Astrocyte of the spinal cord (primary cell): ENCODE data around the gene ISG15.

Experiments
- DNase-seq: peaks from one replicate; pipeline ENCODE4 v3.0.0; 2011; ENCODE audit warnings: low read depth, low spot score
- H3K4me3 ChIP-seq: 2 replicates; pipeline ENCODE4 v1.5.1; 2011; ENCODE audit warnings: low read depth, mild to moderate bottlenecking, low read length, moderate library complexity
- in situ Hi-C: cut with HindIII; loops from 2 replicates; pipeline ENCODE4 v1.10.0; 2017; ENCODE audit warnings: low sequenced_read_pairs
- TF ChIP-seq, protein P1 (sequence below): IDR thresholded peaks from 2 replicates; pipeline ENCODE4 v1.5.1; 2012; ENCODE audit warnings: low read depth, mild to moderate bottlenecking, low read length, inconsistent platforms

Gene ISG15

GRCh38 chr1:1058088-1058905 lies 45.0 kb downstream of the ISG15 start:
- no peak overlapping the region for H3K4me3 ChIP-seq
- in situ Hi-C loops, result no loop called here
- no peak for DNase-seq
- TF ChIP-seq, protein P1, sequence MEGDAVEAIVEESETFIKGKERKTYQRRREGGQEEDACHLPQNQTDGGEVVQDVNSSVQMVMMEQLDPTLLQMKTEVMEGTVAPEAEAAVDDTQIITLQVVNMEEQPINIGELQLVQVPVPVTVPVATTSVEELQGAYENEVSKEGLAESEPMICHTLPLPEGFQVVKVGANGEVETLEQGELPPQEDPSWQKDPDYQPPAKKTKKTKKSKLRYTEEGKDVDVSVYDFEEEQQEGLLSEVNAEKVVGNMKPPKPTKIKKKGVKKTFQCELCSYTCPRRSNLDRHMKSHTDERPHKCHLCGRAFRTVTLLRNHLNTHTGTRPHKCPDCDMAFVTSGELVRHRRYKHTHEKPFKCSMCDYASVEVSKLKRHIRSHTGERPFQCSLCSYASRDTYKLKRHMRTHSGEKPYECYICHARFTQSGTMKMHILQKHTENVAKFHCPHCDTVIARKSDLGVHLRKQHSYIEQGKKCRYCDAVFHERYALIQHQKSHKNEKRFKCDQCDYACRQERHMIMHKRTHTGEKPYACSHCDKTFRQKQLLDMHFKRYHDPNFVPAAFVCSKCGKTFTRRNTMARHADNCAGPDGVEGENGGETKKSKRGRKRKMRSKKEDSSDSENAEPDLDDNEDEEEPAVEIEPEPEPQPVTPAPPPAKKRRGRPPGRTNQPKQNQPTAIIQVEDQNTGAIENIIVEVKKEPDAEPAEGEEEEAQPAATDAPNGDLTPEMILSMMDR, result no peak

GRCh38 chr1:1058921-1059493 lies 45.7 kb downstream of the ISG15 start:
- peak overlapping the region; percentile 32 for H3K4me3 ChIP-seq
- TF ChIP-seq, protein P1, result no peak
- in situ Hi-C loops, result no loop called here
- no peak for DNase-seq

DNA sequence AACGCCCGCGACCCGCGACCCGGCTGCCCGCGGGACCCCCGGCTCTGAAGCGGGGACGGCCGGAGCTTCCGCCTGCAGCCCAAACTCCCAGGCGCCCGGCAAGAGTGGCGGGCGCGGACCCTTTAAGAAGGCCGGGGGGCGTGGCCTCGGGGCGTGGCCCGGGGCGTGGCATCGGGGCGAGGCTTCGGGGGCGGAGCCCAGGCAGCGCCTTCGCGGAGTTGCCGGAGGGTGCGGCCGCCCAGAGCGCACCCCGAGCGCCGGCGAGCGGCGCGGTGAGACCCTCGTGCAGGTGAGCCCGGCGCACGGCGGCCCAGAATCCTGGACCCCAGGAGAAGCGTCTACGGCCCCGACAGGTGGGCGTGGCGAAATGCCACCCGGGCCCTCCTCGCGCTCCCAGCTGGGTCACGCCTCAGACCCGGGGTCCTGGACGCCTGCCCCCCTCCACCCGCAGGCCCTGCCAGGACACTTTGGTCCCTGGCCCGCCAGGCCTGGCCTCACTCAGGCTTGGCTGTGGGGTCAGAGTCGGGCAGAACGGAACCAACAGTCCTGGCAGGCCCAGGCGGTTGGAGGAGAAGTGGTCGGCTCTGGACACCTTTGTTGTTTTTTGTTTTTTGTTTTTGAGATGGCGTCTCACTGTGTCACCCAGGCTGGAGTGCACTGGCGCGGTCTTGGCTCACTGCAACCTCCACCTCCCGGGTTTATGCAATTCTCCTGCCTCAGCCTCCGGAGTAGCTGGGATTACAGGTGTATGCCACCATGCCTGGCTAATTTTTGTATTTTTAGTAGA lies 46.4 kb downstream of the ISG15 start:
- TF ChIP-seq, protein P1, result no peak
- in situ Hi-C loops, result no loop called here
- peak; percentile 72 for DNase-seq
- peak overlapping the region; percentile 46 for H3K4me3 ChIP-seq

DNA sequence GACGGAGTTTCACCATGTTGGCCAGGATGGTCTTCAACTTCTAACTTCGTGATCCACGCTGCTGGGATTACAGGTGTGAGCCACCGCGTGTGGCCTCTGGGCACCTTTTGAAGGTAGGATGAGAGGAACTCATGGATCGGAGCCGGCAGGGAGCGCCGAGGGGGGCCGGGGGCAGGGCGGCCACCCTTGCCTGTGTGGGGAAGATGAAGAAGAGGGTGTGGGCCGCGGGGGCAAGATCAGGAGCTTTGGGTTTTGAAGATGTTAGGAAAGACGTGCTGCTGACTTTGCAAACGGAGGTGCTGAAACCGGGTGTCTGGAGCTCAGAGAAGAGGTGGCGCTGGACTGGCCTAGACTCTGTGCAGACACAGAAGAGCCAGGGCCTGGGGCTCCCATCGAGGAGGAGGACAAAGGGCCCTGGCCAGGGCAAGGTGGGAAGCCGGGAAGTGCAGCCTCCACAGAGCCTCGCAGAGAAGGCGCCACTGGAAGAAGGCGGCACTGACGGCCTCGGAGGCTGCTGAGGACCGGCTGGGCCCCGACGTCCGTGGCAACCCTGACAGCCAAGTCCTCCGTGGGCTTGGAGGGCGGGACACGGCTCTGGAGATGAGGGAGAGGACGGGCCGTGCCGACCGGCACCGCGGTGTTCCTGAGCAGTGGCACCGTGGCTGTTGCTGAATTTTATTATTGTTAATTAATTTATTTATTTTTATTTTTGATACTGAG lies 47.1 kb downstream of the ISG15 start:
- in situ Hi-C loops, result no loop called here
- H3K4me3 ChIP-seq, result no peak overlapping the region
- DNase-seq, result no peak
- TF ChIP-seq, protein P1, result no peak

- DNase-seq, result no peak
- H3K4me3 ChIP-seq, result no peak overlapping the region
- TF ChIP-seq, protein P1, result no peak
- in situ Hi-C loops, result no loop called here
Observed at GRCh38 chr1:1061682-1062345, 48.5 kb downstream of the ISG15 start.
